ENCODE measurements around the gene SPEN.
"Not testable (repeated sequence)": the region's sequence is repeated elsewhere in the genome, so short reads cannot be mapped to it uniquely, and the experiment has no call there.

- TF ChIP-seq EP300 (IDR thresholded peaks at IDR 0.05); POLR2A (IDR thresholded peaks at IDR 0.05; ENCODE audit: low read depth): not testable (repeated sequence)
Measured at GRCh38 chr1:15892857-15893599, 45.5 kb downstream of the SPEN start.

Data from esophagus muscularis mucosa (tissue), 2 donors.